HL-60 (cell line): ENCODE results near the gene MSH5.

Experiments
- DNase-seq, 2 experiments: peaks; one replicate each; pipeline ENCODE4 v3.0.0-alpha.2; 2010 to 2020; ENCODE audit warnings: low read depth in 1 of 2, low spot score in 1 of 2
- H3K27ac ChIP-seq: fragments of 250-450 bp; sonication (Bioruptor Pico); replicated peaks from 2 replicates; pipeline ENCODE4 v1.5.1; 2020; ENCODE audit warnings: mild to moderate bottlenecking, moderate library complexity
- H3K27me3 ChIP-seq: fragments of 250-450 bp; sonication (Bioruptor Pico); 2 replicates; pipeline ENCODE4 v1.5.1; 2021; ENCODE audit warnings: mild to moderate bottlenecking, moderate library complexity; ENCODE audit not compliant: insufficient read depth, poor library complexity, severe bottlenecking
- H3K4me3 ChIP-seq: replicated peaks from 2 replicates; pipeline ENCODE4 v1.5.1; 2011; ENCODE audit warnings: mild to moderate bottlenecking, control low read depth, low read length; ENCODE audit not compliant: insufficient read depth
- CTCF ChIP-seq: IDR thresholded peaks from one replicate; pipeline ENCODE4 v1.5.1; 2011; ENCODE audit warnings: low read length, control low read depth, inconsistent platforms; ENCODE audit not compliant: insufficient read depth
- GABPA ChIP-seq: IDR thresholded peaks from 2 replicates; pipeline ENCODE4 v1.6.1; 2012; ENCODE audit warnings: low read depth
- POLR2AphosphoS5 ChIP-seq: IDR thresholded peaks from 2 replicates; pipeline ENCODE4 v1.6.1; 2012; ENCODE audit warnings: low read depth
- REST ChIP-seq: IDR thresholded peaks from 2 replicates; pipeline ENCODE4 v1.6.1; 2012; ENCODE audit warnings: low read depth; ENCODE audit not compliant: insufficient replicate concordance
- SPI1 ChIP-seq: IDR thresholded peaks from 2 replicates; pipeline ENCODE4 v1.6.1; 2012; ENCODE audit warnings: low read depth, mild to moderate bottlenecking, borderline replicate concordance

The MSH5 gene

DNA sequence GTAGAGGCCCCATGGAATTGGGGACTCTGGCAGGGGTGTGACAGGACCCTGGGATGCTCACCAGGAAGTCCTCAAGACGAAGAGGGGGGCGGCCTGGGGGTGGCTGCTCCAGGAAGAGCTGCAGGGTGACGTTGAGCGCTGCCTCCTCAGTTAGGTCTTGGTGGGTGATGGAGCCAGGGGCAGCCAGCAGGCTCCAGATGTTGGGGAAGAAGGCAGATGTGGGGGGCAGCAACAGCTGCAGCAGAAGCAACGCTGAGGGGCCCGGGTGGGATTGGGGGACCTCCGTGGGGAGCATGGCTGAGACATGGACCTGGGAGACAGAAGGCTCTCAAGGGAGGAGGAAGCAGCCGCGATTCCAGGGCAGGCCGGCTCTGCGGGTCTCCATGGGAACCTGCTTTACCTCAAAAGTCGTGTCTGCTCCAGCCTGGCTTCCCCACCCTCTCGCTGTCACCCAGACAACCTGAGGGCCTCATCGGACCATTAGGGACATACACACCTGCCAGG lies 36.7 kb downstream of the MSH5 start:
- TF ChIP-seq CTCF = no peak
- no peak for TF ChIP-seq POLR2AphosphoS5
- no peak for TF ChIP-seq SPI1
- TF ChIP-seq REST = no peak
- no peak for TF ChIP-seq GABPA
- peak in 1 of 2 experiments; percentile 19 for DNase-seq
- peak overlapping the region; percentile 39 for H3K27ac ChIP-seq
- H3K4me3 ChIP-seq = 0 out of 2 replicates have a peak overlapping the region, but pooled peaks have one; percentile 9
- H3K27me3 ChIP-seq = no peaks in the 10 kb centered on the region

- TF ChIP-seq POLR2AphosphoS5 (peak; percentile 82), GABPA (no peak), SPI1 (no peak), CTCF (no peak), REST (no peak)
- Histone ChIP-seq H3K4me3 (0 out of 2 replicates have a peak within 1 kb of the TSS, but pooled peaks have one; percentile 9), H3K27ac (peak within 1 kb of the TSS; percentile 39), H3K27me3 (no peaks in the 10 kb centered on the region)
- DNase-seq = peak; percentile 78 to 90
Measured at GRCh38 chr6:31776989-31777666, 37.3 kb downstream of the MSH5 start, which contains the start of gene VWA7. VWA7 (minus strand) TSS chr6:31777328; CDS start chr6:31776779, 549 bp downstream.

DNA sequence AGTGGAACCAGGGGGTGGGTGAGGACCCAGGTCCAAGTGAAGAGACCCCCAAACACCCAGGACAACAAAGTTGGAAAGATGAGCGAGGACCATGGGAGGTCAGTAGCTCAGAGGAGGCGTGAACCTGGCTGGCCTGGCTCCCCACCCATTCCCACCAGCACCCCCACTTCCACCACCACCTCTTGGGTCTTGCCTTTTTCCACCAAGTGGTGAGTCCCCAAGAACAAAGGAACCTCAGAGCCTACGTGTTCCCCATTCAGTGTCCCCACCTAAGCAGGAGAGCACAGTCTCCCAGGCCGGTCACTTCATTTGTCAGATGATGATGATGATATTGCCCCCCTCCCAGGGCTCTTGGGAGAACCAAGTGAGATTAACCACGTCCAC lies 37.9 kb downstream of the MSH5 start:
- no peak overlapping the region; the same call in 1 of the 2 replicates for H3K27ac ChIP-seq
- DNase-seq = no peak
- TF ChIP-seq SPI1 (no peak), REST (no peak), GABPA (no peak), POLR2AphosphoS5 (no peak), CTCF (no peak)
- no peak overlapping the region for H3K4me3 ChIP-seq
- no peaks in the 10 kb centered on the region for H3K27me3 ChIP-seq
